Right forelimb (tissue), 1 donor: ENCODE measurements around the gene TLCD3B.
"Not testable (repeated sequence)": the region's sequence is repeated elsewhere in the genome, so short reads cannot be mapped to it uniquely, and the experiment has no call there.

Experiments
- DNase-seq: peaks from one replicate; pipeline ENCODE4 v3.0.0-alpha.2; 2018

The TLCD3B gene

GRCh38 chr16:30025156-30025555 lies 5.9 kb downstream of the TLCD3B start:
- DNase-seq = no peak

- no peak for DNase-seq
Observed at GRCh38 chr16:30024451-30024850, 6.6 kb downstream of the TLCD3B start.

- no peak for DNase-seq
Observed at GRCh38 chr16:30023586-30023985, 7.5 kb downstream of the TLCD3B start.

GRCh38 chr16:30022887-30023286 lies 8.2 kb downstream of the TLCD3B start, which contains the start of gene C16orf92:
Gene C16orf92, plus strand, starts transcription at chr16:30023198. Its CDS starts 143 bp downstream, at chr16:30023341.
- DNase-seq = no peak

GRCh38 chr16:30018731-30019158 lies 12.3 kb downstream of the TLCD3B start:
- no peak for DNase-seq

GRCh38 chr16:30017937-30018336 lies 13.1 kb downstream of the TLCD3B start:
- not testable (repeated sequence) for DNase-seq

- no peak for DNase-seq
Observed at GRCh38 chr16:30017277-30017656, 13.8 kb downstream of the TLCD3B start.

GRCh38 chr16:30016555-30017276 lies 14.4 kb downstream of the TLCD3B start:
- no peak for DNase-seq

GRCh38 chr16:30015450-30015849 lies 15.6 kb downstream of the TLCD3B start:
- not testable (repeated sequence) for DNase-seq

GRCh38 chr16:30012598-30012997 lies 18.5 kb downstream of the TLCD3B start:
- DNase-seq = not testable (repeated sequence)

GRCh38 chr16:30011714-30012504 lies 19.2 kb downstream of the TLCD3B start:
- no peak for DNase-seq

- DNase-seq = no peak
Observed at GRCh38 chr16:30010844-30011713, 20.0 kb downstream of the TLCD3B start, which contains the start of gene DOC2A. Gene DOC2A, minus strand, starts transcription at chr16:30011027. Its CDS starts 805 bp downstream, at chr16:30010222.

GRCh38 chr16:30009990-30010843 lies 20.9 kb downstream of the TLCD3B start:
- peak; percentile 46 for DNase-seq

GRCh38 chr16:30009085-30009862 lies 21.8 kb downstream of the TLCD3B start:
- no peak for DNase-seq

- DNase-seq = no peak
Observed at GRCh38 chr16:30007378-30007895, 23.6 kb downstream of the TLCD3B start.

- no peak for DNase-seq
Observed at GRCh38 chr16:30006659-30007377, 24.3 kb downstream of the TLCD3B start.

- DNase-seq = no peak
Observed at GRCh38 chr16:30006095-30006473, 25.0 kb downstream of the TLCD3B start.

GRCh38 chr16:30005341-30006094 lies 25.6 kb downstream of the TLCD3B start:
- no peak for DNase-seq

- DNase-seq = no peak
Observed at GRCh38 chr16:30004811-30005242, 26.2 kb downstream of the TLCD3B start.
